ENCODE data around the gene TCP11.

- TF ChIP-seq CTCF (IDR thresholded peaks at IDR 0.05) (no peak), POLR2AphosphoS5 (IDR thresholded peaks at IDR 0.05; ENCODE audit: low read depth, low read length) (no peak), TCF7L2 (IDR thresholded peaks at IDR 0.05; ENCODE audit: low read depth, low read length) (no peak), SIN3A (IDR thresholded peaks at IDR 0.05; ENCODE audit: borderline replicate concordance, insufficient read depth, low read depth, low read length) (no peak), REST (IDR thresholded peaks at IDR 0.05; ENCODE audit: insufficient read depth in 1 of 2, low read depth in 2 of 2, low read length in 1 of 2) (no peak)
These were observed 25.0 kb upstream of the TCP11 start for GRCh38 chr6:35166116-35166515.
